ENCODE results near the gene ADAD2.

ADAD2 gene

DNA sequence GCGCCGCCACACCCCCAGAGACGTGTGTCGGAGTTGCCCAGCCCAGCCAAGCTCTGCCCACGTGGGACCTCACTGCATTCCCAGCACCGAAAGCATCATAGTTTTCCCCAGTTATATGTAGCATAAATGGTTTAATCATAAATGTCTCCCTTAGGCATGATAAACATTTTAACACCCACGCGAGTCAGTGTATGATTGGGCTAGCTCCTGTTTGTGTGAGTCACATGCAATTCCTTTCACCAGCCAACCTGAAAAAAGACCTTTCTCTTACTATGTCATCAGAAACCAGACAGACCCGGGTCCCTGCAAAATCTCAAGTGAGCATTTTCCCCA is 13.2 kb upstream of the ADAD2 start:
- DNase-seq = peak; percentile 39

DNA sequence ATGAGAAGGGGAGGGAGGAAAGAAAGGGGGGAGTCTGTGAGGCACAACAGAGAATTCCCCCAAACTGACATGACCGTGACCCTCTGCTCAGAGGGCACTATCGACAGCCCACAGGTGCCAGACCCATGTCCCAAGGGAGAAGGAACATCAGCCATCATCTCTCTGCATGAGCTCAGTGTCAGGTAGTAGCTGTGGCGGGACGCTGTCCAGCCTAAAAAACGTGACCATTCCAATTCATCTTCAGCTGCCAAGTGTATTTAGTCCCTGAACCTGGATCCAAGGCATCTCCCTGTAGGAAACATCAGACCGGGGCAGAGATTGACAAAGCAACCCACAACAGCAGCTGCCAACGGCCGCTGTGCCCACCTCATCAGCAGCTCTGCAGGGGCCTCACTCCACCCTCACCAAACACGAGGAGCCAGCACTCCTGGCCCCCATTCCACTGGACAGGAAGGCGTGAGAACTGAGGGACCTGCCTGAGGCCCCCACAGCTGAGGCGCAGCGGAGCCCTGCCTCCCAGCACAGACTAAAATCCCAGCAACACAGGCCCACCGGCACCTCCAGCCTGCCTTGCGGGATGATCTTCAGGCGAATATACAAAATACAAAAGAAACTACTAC is 12.7 kb upstream of the ADAD2 start:
- no peak for DNase-seq

DNA sequence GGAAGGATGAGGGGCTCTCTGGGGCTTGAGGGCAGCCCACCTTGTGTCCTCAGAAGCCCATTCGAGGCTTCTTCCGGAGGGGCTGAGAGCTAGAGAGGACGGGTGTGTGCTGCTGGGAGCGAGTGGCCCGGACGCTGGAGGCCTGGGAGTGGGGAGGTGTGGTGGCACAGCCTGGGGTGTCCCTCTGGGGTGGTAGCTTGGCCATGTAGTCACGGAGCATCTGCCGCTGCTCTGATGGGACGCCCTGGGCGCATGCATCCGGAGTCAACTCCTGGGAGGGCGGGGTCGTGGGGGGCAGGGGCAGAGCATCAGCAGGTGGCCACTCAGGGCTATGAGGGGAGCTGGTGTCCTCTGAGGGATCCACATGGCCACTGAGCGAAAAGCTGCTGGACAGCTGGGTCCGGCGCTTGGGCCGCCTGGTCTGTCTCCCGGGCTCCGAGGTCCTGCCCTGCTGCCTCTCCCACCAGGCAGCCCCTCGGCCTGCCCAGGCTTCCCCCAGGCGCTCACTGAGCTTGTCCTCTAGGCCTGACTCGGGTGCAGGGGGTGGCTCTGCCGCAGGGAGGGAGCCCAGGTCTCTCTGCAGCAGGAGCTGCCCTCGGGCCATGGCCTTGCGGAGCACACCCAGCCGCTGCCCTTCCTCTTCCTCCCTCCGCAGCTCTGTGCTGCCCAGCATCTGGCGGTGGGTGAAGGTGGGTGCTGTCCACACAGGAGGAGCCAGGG is 11.9 kb upstream of the ADAD2 start:
- DNase-seq = no peak

DNA sequence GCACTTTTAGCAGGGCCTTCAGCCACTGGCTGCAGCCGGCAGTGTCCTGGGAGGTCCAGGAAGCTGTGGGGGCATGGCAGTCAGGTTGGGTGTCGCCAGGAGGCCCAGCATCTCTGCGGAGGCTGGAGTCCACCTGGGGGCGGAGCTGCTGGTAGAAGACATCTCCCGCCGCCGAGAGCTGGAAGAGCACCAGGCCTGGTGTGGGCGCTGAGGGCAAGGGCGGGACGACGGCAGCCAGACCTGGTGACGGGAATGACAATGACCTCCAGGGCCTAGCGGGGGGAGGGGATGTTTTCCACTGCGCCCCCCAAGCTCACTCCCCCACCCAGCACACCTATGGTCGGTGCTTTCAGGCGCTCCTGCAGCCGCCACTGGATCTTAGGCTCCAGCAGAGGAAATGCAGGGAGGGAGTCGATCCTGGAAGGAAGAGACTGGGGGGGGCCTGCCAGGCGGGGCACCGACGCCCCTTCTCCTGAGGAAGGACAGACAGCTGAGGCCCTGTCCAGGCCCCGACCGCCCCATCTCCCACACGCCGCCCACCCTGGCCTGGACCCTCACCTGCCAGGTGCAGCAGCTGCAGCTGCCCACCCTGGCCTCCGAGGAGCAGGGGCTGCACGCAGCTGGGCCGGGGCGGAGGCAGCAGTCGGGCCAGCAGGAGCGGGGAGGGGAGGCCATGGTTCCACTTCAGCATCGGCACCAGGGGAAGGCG is 11.2 kb upstream of the ADAD2 start:
- DNase-seq = no peak

DNA sequence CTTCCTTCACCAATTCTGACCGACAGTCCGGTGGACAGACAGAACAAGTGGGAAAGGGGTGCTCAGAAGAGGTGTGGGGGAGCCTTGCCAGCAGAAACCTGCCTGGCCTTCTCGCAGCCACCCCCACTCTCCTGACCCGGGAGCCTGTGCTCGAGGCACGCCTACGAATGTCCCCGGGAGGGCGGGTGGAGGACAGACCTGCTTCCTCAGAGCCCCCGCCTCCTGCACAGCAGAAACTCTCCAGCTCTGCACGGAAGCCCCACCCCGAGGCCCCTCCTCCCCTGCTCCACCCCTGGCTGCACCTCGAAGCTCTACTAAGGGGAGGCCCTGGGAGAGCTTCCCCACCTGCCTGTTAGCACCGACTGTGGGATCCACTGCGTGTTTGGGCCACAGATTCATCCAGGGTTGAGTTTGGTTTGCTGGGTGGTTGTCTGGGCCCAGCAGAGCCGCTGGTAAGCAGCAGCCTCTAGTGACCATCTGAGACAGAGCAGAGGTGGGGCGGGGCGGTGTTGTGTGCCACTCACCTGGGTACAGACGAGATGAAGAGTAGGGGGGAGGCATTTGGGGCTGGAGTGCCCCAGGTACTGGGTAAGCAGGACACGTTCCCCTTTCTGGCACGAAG is 10.3 kb upstream of the ADAD2 start:
- DNase-seq = no peak

DNA sequence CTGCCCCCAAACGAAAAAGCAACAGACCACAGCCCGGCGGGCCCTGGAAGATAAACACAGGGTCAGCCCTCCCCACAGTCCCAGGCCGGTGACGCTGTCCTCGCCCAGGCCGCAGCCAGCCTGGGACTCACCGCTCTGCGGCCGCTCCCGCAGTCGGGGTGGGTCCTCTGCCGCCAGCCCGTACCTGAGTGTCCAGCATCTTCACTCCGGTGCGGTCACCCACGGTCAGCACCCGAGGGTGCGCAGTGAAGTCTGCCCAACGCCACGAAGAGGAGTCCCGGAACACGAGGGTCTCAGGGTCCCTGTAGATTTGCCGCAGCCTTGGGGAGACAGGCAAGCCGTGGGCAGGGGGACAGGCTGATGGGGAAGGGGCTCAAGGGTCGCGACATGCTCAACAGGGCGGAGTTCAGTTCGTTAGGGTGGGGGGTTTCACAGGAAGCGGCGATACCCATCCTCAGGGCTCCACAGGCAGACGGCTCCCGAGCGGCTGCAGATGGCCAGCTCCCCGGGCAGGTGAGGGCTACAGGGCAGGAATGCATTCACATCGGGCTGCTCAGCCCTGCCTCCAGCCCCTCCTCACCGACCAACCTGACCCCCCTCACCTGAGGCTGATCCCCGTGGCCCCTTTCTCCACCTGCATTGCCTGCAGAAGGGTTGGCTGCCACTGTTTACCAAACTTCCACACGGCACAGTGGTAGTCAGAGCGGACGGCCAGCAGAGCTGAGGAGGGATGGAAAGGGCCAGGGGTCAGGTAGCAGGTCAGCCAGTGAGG is 9.6 kb upstream of the ADAD2 start:
- DNase-seq = no peak

DNA sequence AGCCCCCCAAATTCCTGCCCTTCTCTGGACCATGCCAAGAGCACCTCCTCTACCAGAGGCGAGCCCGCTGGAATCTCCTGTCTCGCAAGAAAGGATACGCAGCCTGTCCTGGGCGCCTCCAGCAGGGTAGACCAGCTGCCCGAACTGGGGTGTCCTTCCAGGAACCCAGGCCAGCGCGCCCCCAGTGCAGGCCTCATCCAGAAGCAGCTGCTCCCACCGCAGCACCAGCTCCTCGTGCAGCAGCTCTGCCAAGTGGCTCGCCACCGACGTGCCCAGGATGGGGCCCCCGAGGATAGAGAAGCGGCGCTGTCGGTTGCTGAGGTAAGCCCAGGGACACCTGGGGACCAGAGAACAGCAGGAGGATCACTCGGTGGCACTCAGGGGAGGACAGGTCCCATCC is 8.9 kb upstream of the ADAD2 start:
- no peak for DNase-seq

DNA sequence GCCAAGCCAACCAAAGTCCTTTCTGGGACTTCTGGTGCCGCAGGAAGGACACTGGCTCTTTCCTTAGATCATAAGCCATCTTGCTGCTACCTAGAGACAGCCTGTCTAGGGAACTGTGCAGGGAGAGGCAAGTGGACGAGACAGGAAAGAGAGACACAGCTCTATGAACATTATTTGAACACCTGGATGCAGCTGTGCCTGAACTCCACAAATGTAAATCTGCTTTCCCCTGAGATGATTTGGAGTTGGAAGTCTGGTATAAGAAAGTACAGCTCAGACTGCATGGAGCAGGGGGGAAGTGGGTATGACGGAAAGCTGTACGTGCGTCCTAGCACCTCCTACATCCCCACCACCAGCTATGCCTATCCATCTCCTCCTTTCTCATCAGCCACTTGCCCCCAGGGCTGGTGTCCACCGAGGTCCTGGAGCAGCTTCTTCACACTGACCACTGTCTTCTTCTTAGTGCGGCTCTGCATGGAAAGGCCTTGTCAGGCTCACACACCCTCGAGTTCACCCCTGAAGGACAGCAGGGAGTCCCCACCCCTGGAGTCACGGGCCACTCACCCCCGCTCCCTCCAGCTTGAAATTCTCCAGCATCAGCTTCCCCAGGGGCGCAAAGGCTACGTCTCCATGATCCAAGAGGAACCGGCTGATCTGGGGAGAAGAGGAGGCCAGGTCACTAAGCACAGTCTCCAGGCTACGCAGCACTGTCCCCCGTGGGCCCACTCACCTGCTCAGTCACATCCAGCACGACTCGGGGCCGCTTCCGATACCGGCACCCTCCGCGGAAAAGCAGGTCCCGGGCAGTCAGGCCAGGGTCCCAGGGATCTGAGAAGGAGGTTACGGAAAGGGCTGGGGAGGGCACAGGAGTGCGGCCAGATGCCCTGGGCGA is 8.0 kb upstream of the ADAD2 start:
- DNase-seq = no peak

DNA sequence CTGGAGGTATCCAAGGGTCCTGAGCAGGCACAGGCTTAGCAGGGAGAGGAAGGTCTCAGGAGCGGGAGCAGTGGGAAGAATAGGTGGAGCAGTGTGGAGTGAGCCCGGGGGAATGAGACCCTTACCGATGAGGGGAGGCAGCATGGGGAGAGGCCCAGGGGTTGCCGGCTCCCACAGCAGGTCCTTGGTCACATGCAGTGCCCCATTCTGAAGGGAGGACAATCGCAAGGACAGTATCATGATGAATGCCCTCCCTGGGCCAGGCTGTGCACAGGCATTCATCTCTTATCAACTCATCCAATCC is 7.4 kb upstream of the ADAD2 start:
- no peak for DNase-seq

DNA sequence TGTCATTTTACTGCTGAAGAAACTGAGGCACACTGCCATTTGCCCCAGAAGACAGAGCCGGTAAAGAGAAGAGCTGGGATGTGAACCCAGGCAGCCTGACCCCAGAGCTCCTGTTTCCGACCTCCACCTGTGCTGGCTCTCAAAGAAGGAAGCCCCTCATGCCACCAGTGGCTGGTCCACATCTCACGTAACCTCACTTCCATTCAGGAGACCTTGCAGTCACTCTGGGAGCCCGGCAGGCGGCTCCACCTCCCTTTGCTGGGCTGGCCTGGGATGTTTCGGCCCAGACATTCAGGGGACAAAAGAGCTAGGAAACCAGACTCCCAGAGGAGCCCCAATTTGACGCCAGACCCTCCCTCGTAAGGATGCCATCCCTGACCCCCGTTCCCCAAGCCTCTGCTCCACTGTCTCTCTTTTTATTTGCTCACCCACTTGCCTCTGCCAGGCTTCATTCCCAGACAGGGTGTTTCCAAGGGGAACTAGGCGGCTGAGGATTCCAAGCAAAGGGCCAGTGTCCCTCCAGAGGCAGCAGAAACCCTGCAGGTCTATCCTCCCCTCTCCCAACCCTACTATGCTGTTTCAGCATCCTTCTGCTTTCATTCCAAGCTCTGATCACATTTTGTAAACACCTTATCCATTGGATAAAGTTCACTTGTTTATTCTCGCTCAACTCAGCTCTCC is 6.9 kb upstream of the ADAD2 start:
- no peak for DNase-seq

DNA sequence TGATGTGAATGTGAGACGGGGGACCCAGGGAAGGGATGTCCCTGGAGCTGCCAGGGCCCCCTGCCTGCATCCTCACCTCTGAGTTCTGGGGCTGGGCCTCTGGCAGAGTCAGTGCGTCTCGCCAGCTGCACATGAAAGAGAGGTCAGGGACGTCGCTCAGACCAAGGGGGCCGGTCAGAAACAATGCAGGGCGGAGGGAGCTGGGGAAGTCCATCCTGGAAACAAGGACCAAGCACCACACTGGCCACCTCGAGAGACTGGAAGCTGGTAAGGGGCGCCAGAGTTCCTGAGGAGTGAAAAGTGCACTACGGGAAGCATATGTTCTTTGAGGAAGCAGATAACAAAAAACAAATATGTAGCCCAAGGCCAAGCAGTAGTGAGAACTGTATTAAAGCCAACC is 6.2 kb upstream of the ADAD2 start:
- DNase-seq = no peak

DNA sequence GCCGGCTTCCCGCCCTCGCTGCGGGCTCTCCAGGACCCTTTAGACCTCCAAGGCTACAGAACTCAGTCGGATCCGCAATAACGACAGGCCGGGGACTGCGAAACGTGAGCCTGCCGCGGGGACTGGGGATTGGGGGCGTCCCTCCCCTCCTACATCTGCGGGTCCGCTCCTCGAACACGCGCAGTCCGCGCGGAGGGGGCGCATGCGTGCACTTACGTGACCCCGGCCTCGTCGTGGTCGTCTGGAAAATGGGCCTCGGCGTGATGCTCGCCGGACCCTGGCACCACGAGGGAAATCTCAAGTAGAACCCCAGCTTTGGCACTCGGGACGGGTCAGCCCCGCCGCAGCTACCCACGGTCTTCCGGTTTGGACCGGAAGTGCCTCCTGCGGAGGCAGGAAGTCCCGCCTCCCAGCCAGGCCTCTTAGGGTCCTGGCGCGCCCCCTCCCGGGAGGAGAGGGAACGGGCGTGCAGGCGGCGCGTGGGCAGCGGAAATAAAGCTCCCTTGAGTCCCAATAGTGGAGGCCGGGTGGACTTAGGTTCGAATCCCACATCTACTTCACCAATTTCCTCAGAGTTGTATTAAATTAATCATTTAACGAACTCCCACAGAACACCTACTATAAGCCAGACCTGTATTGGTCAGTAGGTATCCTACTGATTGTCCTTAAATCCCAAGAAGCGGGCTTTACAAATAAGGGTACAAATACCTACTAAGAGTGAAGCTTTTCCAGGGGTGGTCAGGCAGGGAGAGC is 4.1 kb upstream of the ADAD2 start, which contains the start of gene TAF1C:
Gene TAF1C (minus strand): TSS at position 373 of the 753 bp plus-strand sequence. CDS start 2,069 bp downstream, outside the sequence.
- DNase-seq = peak; percentile 79

DNA sequence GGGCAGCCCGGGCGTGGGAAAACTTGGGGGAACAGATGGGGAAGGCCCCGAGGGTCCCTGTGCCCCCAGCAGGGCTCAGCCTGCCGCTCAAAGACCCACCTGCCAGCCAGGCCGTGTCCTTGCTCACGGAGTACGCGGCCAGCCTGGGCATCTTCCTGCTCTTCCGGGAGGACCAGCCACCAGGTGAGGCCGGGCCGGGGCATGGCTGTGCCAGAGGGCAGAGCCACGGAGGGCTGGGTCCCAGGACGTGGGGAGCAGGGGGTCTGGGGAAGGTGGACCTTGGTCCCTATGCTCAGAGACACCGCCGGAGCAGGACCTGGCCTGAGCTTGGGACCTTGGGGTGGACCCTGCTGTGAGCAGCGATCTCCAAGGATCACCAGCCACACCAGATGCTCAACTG is 509 bp downstream of the ADAD2 start:
- no peak for DNase-seq

DNA sequence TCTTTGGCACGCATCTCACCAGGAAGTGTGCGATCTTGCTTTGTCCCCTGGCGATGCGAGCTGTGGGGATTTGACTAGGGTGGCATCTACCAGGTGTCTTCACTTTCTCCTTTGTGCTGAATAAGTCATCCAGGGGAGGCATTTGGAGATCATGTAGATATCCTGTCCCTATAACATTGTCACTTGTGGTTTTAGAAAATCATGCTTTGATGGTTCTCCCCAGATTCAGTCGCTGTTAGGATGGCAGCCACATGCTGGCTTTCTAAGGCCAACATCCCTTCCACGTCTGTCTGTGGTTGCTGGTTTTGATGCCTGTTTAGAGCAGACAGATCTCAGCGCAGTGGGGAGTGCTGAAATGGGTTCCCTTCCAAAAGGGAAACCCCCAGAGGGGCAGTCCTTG is 2.5 kb downstream of the ADAD2 start:
- no peak for DNase-seq

DNA sequence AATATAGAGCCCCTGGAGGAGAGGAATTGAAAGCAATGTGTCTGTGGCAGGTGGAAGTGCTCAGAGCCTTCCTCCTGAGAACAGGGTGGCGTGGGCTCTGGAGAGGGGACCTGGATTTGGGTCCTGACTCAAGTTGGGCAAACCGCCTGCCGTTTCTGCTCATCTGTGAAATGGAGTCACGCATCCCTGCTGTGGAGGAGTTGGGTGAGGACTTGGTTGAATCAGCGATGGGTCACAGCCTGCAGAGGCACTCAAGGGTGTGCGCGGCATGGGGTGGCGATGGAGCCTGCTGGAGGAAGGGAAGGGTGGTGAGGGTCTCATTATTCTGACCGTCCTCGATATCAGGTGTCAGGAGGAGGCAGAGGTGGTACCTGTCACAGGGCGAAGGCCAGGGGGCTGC is 3.1 kb downstream of the ADAD2 start:
- no peak for DNase-seq

DNA sequence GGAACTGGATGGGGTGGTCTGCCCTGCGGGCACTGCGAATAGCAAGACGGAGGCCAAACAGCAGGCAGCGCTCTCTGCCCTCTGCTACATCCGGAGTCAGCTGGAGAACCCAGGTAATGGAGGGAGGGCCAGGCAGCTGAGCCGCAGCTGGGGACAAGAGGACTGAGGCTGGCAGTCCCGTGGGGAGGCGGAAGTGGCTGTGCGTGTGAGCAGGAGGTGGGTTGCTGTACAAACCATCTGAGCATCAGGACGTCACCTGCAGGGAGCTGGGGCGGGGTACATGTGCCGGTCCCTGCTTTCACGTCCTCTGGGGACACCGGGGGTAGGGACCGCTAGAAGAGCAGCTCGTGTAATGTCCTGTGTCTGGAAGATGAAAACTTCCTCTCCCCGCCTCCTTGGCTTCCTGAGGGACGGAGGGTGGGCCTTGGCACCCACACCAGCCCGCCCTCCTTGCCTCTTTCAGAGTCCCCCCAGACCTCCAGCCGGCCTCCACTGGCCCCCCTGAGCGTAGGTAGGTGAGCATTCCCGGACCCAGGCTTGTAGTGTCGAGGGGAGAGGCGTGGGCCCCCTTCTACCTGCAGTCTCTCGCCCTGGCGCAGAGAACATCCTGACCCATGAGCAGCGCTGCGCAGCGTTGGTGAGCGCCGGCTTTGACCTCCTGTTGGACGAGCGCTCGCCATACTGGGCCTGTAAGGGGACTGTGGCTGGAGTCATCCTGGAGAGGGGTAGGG is 3.7 kb downstream of the ADAD2 start:
- no peak for DNase-seq

DNA sequence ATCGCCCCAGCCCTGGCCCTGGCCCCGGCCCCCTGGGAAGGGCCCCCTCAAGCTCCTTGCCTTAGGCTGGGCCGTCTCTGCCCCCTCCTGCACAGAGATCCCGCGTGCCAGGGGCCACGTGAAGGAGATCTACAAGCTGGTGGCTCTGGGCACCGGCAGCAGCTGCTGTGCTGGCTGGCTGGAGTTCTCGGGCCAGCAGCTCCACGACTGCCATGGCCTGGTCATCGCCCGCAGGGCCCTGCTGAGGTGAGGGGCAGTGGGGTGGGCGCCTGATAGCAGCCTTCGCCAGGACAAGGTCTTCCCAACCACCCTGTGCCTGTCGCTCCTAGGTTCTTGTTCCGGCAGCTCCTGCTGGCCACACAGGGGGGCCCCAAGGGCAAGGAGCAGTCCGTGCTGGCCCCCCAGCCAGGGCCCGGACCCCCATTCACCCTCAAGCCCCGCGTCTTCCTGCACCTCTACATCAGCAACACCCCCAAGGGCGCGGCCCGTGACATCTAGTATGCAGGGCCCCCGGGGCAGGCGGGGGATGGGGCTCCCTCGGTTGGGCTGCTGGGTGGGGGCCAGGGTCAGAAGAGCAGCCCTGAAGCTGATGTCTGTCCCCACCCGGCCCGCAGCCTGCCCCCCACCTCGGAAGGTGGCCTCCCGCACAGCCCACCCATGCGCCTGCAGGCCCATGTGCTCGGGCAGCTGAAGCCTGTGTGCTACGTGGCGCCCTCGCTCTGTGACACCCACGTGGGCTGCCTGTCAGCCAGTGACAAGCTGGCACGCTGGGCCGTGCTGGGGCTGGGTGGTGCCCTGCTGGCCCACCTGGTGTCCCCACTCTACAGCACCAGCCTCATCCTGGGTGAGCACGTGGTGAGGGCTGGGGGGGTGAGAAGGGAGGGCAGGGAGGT is 4.5 kb downstream of the ADAD2 start:
- DNase-seq = no peak

DNA sequence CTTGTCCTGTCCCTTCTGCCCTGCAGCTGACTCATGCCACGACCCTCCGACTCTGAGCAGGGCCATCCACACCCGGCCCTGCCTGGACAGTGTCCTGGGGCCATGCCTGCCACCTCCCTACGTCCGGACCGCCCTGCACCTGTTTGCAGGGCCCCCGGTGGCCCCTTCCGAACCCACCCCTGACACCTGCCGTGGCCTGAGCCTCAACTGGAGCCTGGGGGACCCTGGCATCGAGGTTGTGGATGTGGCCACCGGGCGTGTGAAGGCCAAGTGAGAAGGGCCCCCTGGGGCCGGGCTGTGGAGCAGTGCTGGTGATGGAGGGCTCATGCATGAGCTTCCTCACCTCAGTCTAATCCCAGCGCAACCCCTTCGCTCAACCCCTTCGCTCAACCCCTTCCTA is 5.1 kb downstream of the ADAD2 start:
- DNase-seq = no peak
